Ecto neural progenitor cell (in vitro differentiated cells): Measurements from ENCODE around the gene GALNT10.
A peak's percentile ranks its signal among the peaks of the same experiment; 100 is the strongest.
"Not testable (repeated sequence)": the region's sequence is repeated elsewhere in the genome, so short reads cannot be mapped to it uniquely, and the experiment has no call there.

Source experiments
- DNase-seq: peaks from one replicate; pipeline ENCODE4 v3.0.0-alpha.2; 2018; ENCODE audit warnings: low spot score

The GALNT10 gene

GRCh38 chr5:154356020-154356655 is 165.6 kb downstream of the GALNT10 start:
- DNase-seq: no peak

- no peak for DNase-seq
Measured at GRCh38 chr5:154356958-154357357, 166.4 kb downstream of the GALNT10 start.

- no peak for DNase-seq
Measured at GRCh38 chr5:154358516-154359220, 168.1 kb downstream of the GALNT10 start.

GRCh38 chr5:154359221-154359573 is 168.7 kb downstream of the GALNT10 start:
- DNase-seq: no peak

GRCh38 chr5:154360241-154360640 is 169.7 kb downstream of the GALNT10 start:
- not testable (repeated sequence) for DNase-seq

GRCh38 chr5:154363411-154363810 is 172.9 kb downstream of the GALNT10 start:
- no peak for DNase-seq

- DNase-seq: no peak
Measured at GRCh38 chr5:154364771-154365170, 174.2 kb downstream of the GALNT10 start.

- DNase-seq: no peak
Measured at GRCh38 chr5:154365823-154366222, 175.3 kb downstream of the GALNT10 start.

- no peak for DNase-seq
Measured at GRCh38 chr5:154366353-154366752, 175.8 kb downstream of the GALNT10 start.

- no peak for DNase-seq
Measured at GRCh38 chr5:154367101-154367500, 176.6 kb downstream of the GALNT10 start.

- peak; percentile 55 for DNase-seq
Measured at GRCh38 chr5:154368041-154368800, 177.7 kb downstream of the GALNT10 start.

GRCh38 chr5:154369682-154370081 is 179.1 kb downstream of the GALNT10 start:
- DNase-seq: no peak

- DNase-seq: no peak
Measured at GRCh38 chr5:154370119-154370518, 179.6 kb downstream of the GALNT10 start.

- no peak for DNase-seq
Measured at GRCh38 chr5:154370813-154371212, 180.3 kb downstream of the GALNT10 start.

GRCh38 chr5:154371687-154372086 is 181.2 kb downstream of the GALNT10 start:
- no peak for DNase-seq

GRCh38 chr5:154372661-154373060 is 182.1 kb downstream of the GALNT10 start:
- DNase-seq: no peak

- no peak for DNase-seq
Measured at GRCh38 chr5:154373326-154373725, 182.8 kb downstream of the GALNT10 start.

GRCh38 chr5:154373729-154374179 is 183.2 kb downstream of the GALNT10 start:
- no peak for DNase-seq

- DNase-seq: no peak
Measured at GRCh38 chr5:154374264-154374663, 183.7 kb downstream of the GALNT10 start.

- DNase-seq: no peak
Measured at GRCh38 chr5:154375329-154376008, 184.9 kb downstream of the GALNT10 start.

GRCh38 chr5:154376481-154376880 is 185.9 kb downstream of the GALNT10 start:
- DNase-seq: no peak

GRCh38 chr5:154377754-154378533 is 187.4 kb downstream of the GALNT10 start:
- DNase-seq: no peak
